T-helper 1 cell treated with Interleukin-12 subunit alpha and Interleukin-12 subunit beta and Interleukin-4 antibody, amounts not matched to agents 30 μg/mL and 1 μg/mL, for 36 hours (primary cell): ENCODE data around the gene VPREB3.

Experiments
- H3K27ac Mint-ChIP-seq: one replicate; pipeline ENCODE4 v1.8.0; 2021; ENCODE audit warnings: mild to moderate bottlenecking, mixed read lengths
- H3K27me3 Mint-ChIP-seq: one replicate; pipeline ENCODE4 v1.8.0; 2021; ENCODE audit warnings: low read depth, mixed read lengths
- H3K36me3 Mint-ChIP-seq: one replicate; pipeline ENCODE4 v1.8.0; 2021; ENCODE audit warnings: low read depth, mixed read lengths
- H3K4me1 Mint-ChIP-seq: one replicate; pipeline ENCODE4 v1.8.0; 2021; ENCODE audit warnings: low read depth, mixed read lengths
- H3K4me3 Mint-ChIP-seq: one replicate; pipeline ENCODE4 v1.8.0; 2021; ENCODE audit warnings: mild to moderate bottlenecking, moderate library complexity, mixed read lengths
- H3K9me3 Mint-ChIP-seq: one replicate; pipeline ENCODE4 v1.8.0; 2021; ENCODE audit warnings: mixed read lengths

VPREB3 gene

GRCh38 chr22:23787600-23787896, 33.3 kb upstream of the VPREB3 start:
- H3K27me3 Mint-ChIP-seq = no peaks in the 10 kb centered on the region
- peak overlapping the region; percentile 90 for H3K4me3 Mint-ChIP-seq
- peaks cover 7% of the 10 kb centered on the region for H3K36me3 Mint-ChIP-seq
- peak overlapping the region; percentile 77 for H3K27ac Mint-ChIP-seq
- peaks cover 31% of the 10 kb centered on the region for H3K4me1 Mint-ChIP-seq
- no peaks in the 10 kb centered on the region for H3K9me3 Mint-ChIP-seq

GRCh38 chr22:23786752-23787599, 32.8 kb upstream of the VPREB3 start, which contains the start of gene SMARCB1:
Gene SMARCB1 (plus strand): TSS chr22:23786966. CDS start chr22:23787170, 204 bp downstream.
- peaks cover 27% of the 10 kb centered on the region for H3K4me1 Mint-ChIP-seq
- peak within 1 kb of the TSS; percentile 92 for H3K27ac Mint-ChIP-seq
- peaks cover 6% of the 10 kb centered on the region for H3K36me3 Mint-ChIP-seq
- H3K27me3 Mint-ChIP-seq = no peaks in the 10 kb centered on the region
- no peaks in the 10 kb centered on the region for H3K9me3 Mint-ChIP-seq
- peak within 1 kb of the TSS; percentile 90 for H3K4me3 Mint-ChIP-seq

- H3K27ac Mint-ChIP-seq = peak overlapping the region; percentile 92
- H3K9me3 Mint-ChIP-seq = no peaks in the 10 kb centered on the region
- peaks cover 27% of the 10 kb centered on the region for H3K4me1 Mint-ChIP-seq
- no peaks in the 10 kb centered on the region for H3K27me3 Mint-ChIP-seq
- peaks cover 4% of the 10 kb centered on the region for H3K36me3 Mint-ChIP-seq
- H3K4me3 Mint-ChIP-seq = peak overlapping the region; percentile 80
Measured at GRCh38 chr22:23786261-23786710, 32.1 kb upstream of the VPREB3 start.

GRCh38 chr22:23784215-23784732, 30.0 kb upstream of the VPREB3 start:
- Mint-ChIP-seq H3K27ac (peak overlapping the region; percentile 33), H3K4me1 (peaks cover 19% of the 10 kb centered on the region), H3K36me3 (no peaks in the 10 kb centered on the region), H3K27me3 (no peaks in the 10 kb centered on the region), H3K4me3 (no peak overlapping the region), H3K9me3 (no peaks in the 10 kb centered on the region)

- H3K27me3 Mint-ChIP-seq = no peaks in the 10 kb centered on the region
- H3K9me3 Mint-ChIP-seq = no peaks in the 10 kb centered on the region
- H3K27ac Mint-ChIP-seq = no peak overlapping the region
- no peak overlapping the region for H3K4me3 Mint-ChIP-seq
- peaks cover 19% of the 10 kb centered on the region for H3K4me1 Mint-ChIP-seq
- no peaks in the 10 kb centered on the region for H3K36me3 Mint-ChIP-seq
Measured at GRCh38 chr22:23783265-23784150, 29.3 kb upstream of the VPREB3 start.

- Mint-ChIP-seq H3K4me1 (peaks cover 15% of the 10 kb centered on the region), H3K4me3 (no peak overlapping the region), H3K9me3 (no peaks in the 10 kb centered on the region), H3K36me3 (no peaks in the 10 kb centered on the region), H3K27ac (no peak overlapping the region), H3K27me3 (no peaks in the 10 kb centered on the region)
Measured at GRCh38 chr22:23782703-23783102, 28.5 kb upstream of the VPREB3 start.

- H3K9me3 Mint-ChIP-seq = no peaks in the 10 kb centered on the region
- no peak overlapping the region for H3K27ac Mint-ChIP-seq
- H3K4me1 Mint-ChIP-seq = peaks cover 12% of the 10 kb centered on the region
- H3K4me3 Mint-ChIP-seq = no peak overlapping the region
- H3K36me3 Mint-ChIP-seq = no peaks in the 10 kb centered on the region
- H3K27me3 Mint-ChIP-seq = no peaks in the 10 kb centered on the region
Measured at GRCh38 chr22:23782252-23782651, 28.0 kb upstream of the VPREB3 start.

DNA sequence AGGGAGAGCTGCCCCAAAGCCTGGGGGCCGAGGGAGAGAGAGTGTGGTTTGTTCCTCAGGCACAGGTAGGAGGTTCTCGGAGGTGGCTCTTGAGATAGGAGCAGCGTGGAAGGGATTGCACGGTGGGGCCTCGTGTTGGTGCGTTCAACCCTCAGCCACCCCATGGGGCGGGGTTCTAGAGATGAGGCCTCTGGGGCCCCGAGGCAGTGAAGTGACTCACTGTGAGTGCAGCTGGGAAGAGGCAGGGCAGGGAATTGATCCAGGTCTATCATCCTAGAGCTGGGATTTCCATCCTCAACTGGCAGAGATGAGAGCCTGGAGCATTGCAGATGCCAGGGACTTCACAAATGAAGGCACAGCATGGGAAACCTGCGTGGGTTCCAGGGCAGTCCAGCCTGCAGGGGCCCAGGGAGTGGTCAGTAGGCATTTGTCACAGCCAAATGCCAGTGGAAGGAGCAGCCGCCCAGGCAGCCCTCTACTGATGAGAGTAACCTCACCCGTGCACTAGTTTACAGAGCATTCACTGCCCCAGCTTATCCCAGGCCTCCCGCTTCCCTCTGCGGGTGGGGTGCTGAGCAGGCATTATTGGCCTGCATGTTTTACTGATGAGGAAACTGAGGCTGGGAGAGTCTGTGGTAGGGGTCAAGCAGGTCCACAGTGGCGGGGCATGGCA, 27.4 kb upstream of the VPREB3 start:
- Mint-ChIP-seq H3K27me3 (no peaks in the 10 kb centered on the region), H3K4me3 (no peak overlapping the region), H3K36me3 (no peaks in the 10 kb centered on the region), H3K9me3 (no peaks in the 10 kb centered on the region), H3K4me1 (peaks cover 12% of the 10 kb centered on the region), H3K27ac (no peak overlapping the region)

DNA sequence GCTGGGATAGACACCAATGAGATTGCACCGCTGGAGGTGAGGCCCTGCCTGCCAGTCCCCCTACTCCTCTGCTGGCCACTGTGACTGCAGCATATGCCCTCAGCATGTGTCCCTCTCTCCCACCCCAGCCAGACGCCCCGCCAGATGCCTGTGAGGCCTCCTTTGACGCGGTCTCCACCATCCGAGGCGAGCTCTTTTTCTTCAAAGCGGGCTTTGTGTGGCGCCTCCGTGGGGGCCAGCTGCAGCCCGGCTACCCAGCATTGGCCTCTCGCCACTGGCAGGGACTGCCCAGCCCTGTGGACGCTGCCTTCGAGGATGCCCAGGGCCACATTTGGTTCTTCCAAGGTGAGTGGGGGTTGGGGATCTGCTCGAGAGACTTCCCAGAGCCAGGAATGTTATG, 26.8 kb upstream of the VPREB3 start:
- Mint-ChIP-seq H3K4me1 (peaks cover 6% of the 10 kb centered on the region), H3K9me3 (no peaks in the 10 kb centered on the region), H3K4me3 (no peak overlapping the region), H3K27ac (no peak overlapping the region), H3K27me3 (no peaks in the 10 kb centered on the region), H3K36me3 (no peaks in the 10 kb centered on the region)

DNA sequence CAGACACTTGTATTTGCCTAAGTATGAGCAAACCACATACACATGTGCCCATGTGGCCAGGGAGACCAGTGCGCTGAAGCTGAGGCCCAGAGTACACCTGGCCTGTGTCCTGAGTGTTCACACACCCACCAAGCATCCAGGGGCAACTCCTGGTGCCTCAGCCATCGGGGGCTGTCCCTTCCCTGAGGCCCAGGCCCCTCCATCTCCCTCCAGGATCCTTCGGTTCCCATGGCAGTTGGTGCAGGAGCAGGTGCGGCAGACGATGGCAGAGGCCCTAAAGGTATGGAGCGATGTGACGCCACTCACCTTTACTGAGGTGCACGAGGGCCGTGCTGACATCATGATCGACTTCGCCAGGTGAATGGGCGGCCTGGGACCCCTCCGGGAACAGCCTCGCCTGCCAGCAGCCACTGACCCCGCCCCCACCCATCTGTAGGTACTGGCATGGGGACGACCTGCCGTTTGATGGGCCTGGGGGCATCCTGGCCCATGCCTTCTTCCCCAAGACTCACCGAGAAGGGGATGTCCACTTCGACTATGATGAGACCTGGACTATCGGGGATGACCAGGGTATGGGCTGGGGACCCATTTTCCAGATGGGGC, 26.0 kb upstream of the VPREB3 start:
- Mint-ChIP-seq H3K27me3 (peaks cover under 1% of the 10 kb centered on the region), H3K4me1 (peaks cover 6% of the 10 kb centered on the region), H3K36me3 (no peaks in the 10 kb centered on the region), H3K4me3 (no peak overlapping the region), H3K9me3 (no peaks in the 10 kb centered on the region), H3K27ac (no peak overlapping the region)

DNA sequence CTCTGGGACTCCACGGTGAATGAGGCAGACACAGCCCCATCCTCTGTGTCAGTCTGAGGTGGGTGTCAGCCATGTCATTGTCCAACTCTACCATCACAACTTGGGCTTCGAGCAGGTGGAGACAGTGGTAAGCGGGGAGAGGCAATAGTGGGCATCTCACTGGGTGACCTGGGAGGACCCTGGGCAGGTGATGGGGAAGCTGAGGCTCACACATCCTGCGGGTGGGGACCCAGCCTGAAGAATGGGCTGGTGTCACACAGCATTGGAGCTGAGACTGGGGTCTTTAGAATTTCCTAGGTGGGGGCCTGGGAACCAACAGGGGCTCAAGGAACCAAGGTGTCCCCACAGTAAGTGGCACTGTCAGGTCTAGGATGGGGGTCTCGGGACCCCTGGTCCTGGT, 25.5 kb upstream of the VPREB3 start:
- Mint-ChIP-seq H3K4me3 (no peak overlapping the region), H3K27ac (no peak overlapping the region), H3K36me3 (no peaks in the 10 kb centered on the region), H3K4me1 (peaks cover 6% of the 10 kb centered on the region), H3K9me3 (no peaks in the 10 kb centered on the region), H3K27me3 (peaks cover 5% of the 10 kb centered on the region)

DNA sequence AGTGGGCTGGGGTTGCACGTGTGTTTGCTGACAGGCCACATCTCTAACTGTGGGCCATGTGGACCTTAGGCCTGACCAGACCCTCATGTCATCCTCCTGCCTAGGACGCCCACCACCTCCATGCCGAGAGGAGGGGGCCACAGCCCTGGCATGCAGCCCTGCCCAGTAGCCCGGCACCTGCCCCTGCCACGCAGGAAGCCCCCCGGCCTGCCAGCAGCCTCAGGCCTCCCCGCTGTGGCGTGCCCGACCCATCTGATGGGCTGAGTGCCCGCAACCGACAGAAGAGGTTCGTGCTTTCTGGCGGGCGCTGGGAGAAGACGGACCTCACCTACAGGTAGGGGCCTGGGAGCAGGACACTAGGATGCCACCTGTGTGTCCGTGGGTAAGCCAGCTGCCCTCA, 24.9 kb upstream of the VPREB3 start:
- Mint-ChIP-seq H3K4me1 (peaks cover 1% of the 10 kb centered on the region), H3K27ac (no peak overlapping the region), H3K27me3 (peaks cover 11% of the 10 kb centered on the region), H3K4me3 (no peak overlapping the region), H3K36me3 (no peaks in the 10 kb centered on the region), H3K9me3 (no peaks in the 10 kb centered on the region)

- peaks cover 1% of the 10 kb centered on the region for H3K4me1 Mint-ChIP-seq
- no peaks in the 10 kb centered on the region for H3K36me3 Mint-ChIP-seq
- peaks cover 13% of the 10 kb centered on the region for H3K27me3 Mint-ChIP-seq
Measured at GRCh38 chr22:23778577-23778900, 24.3 kb upstream of the VPREB3 start.

More at GRCh38 chr22:23778577-23778900, 24.3 kb upstream of the VPREB3 start:
- no peaks in the 10 kb centered on the region for H3K9me3 Mint-ChIP-seq
- no peak overlapping the region for H3K27ac Mint-ChIP-seq
- no peak overlapping the region for H3K4me3 Mint-ChIP-seq
